Suppressor macrophage treated with lipopolysaccharide for 4 hours (primary cell): ENCODE results near the gene ARL10.

Experiments
- DNase-seq: peaks from one replicate; pipeline ENCODE4 v3.0.0-alpha.2; 2020

The ARL10 gene

GRCh38 chr5:176365351-176366231 lies at the start of gene ARL10:
TSS of gene ARL10 (plus strand) at chr5:176365487. CDS start at chr5:176365564, 77 bp downstream.
- peak; percentile 61 for DNase-seq

- no peak for DNase-seq
Measured at GRCh38 chr5:176317534-176318374, 47.5 kb upstream of the ARL10 start.

- no peak for DNase-seq
Measured at GRCh38 chr5:176319827-176320554, 45.3 kb upstream of the ARL10 start.

- no peak for DNase-seq
Measured at GRCh38 chr5:176320577-176320976, 44.7 kb upstream of the ARL10 start.

- no peak for DNase-seq
Measured at GRCh38 chr5:176334031-176334770, 31.1 kb upstream of the ARL10 start.

GRCh38 chr5:176337913-176338312 lies 27.4 kb upstream of the ARL10 start:
- no peak for DNase-seq

GRCh38 chr5:176339304-176339703 lies 26.0 kb upstream of the ARL10 start:
- no peak for DNase-seq

- no peak for DNase-seq
Measured at GRCh38 chr5:176341325-176342157, 23.7 kb upstream of the ARL10 start.

- no peak for DNase-seq
Measured at GRCh38 chr5:176342158-176342483, 23.2 kb upstream of the ARL10 start.

GRCh38 chr5:176342766-176343458 lies 22.4 kb upstream of the ARL10 start:
- no peak for DNase-seq

GRCh38 chr5:176350416-176350815 lies 14.9 kb upstream of the ARL10 start:
- no peak for DNase-seq

- DNase-seq = no peak
Measured at GRCh38 chr5:176352116-176352878, 13.0 kb upstream of the ARL10 start.

- DNase-seq = no peak
Measured at GRCh38 chr5:176353533-176353932, 11.8 kb upstream of the ARL10 start.

- DNase-seq = no peak
Measured at GRCh38 chr5:176355400-176356178, 9.7 kb upstream of the ARL10 start.

- no peak for DNase-seq
Measured at GRCh38 chr5:176356179-176356566, 9.1 kb upstream of the ARL10 start.

- no peak for DNase-seq
Measured at GRCh38 chr5:176359658-176360057, 5.6 kb upstream of the ARL10 start.

- DNase-seq = peak; percentile 17
Measured at GRCh38 chr5:176360894-176361436, 4.3 kb upstream of the ARL10 start.

- DNase-seq = peak; percentile 94
Measured at GRCh38 chr5:176361437-176362232, 3.7 kb upstream of the ARL10 start, which contains the start of gene KIAA1191. TSS of gene KIAA1191 (minus strand) at chr5:176361764. CDS start at chr5:176359508, 2,256 bp downstream.
